Osteoblast (primary cell): ENCODE data around the gene PTPRD. TPM values are rescaled to one million over a fixed set of nuclear protein-coding genes. Genes with fewer than 3 reads are reported as not detected.

Experiments used
- DNase-seq: peaks from one replicate; pipeline ENCODE4 v3.0.0; 2011; ENCODE audit warnings: low spot score, mixed read lengths; ENCODE audit not compliant: insufficient read length; ENCODE audit errors: missing footprints
- H2AFZ ChIP-seq: 2 replicates; pipeline ENCODE4 v1.6.0; 2011; ENCODE audit warnings: mild to moderate bottlenecking, low read length
- H3K27ac ChIP-seq: 2 replicates; pipeline ENCODE4 v1.5.1; 2011; ENCODE audit warnings: mild to moderate bottlenecking, low read depth, low read length, moderate library complexity
- H3K27me3 ChIP-seq: 2 replicates; pipeline ENCODE4 v1.6.0; 2012; ENCODE audit warnings: mild to moderate bottlenecking, control low read depth, inconsistent platforms, low read length, moderate library complexity; ENCODE audit not compliant: insufficient read depth
- H3K36me3 ChIP-seq: 2 replicates; pipeline ENCODE4 v1.5.1; 2011; ENCODE audit warnings: mild to moderate bottlenecking, low read length, control low read depth, moderate library complexity; ENCODE audit not compliant: insufficient read depth
- H3K4me1 ChIP-seq: 2 replicates; pipeline ENCODE4 v1.5.1; 2011; ENCODE audit warnings: mild to moderate bottlenecking, low read length, control low read depth, moderate library complexity; ENCODE audit not compliant: insufficient read depth
- H3K4me2 ChIP-seq: 2 replicates; pipeline ENCODE4 v1.6.0; 2011; ENCODE audit warnings: mild to moderate bottlenecking, low read length; ENCODE audit not compliant: insufficient read depth
- H3K4me3 ChIP-seq: fragments of 200-600 bp; sonication (generic); 3 replicates; pipeline ENCODE4 v1.5.1; 2012; ENCODE audit warnings: mild to moderate bottlenecking, low read length, inconsistent platforms; ENCODE audit not compliant: insufficient read depth
- H3K79me2 ChIP-seq: 2 replicates; pipeline ENCODE4 v1.6.0; 2012; ENCODE audit warnings: mild to moderate bottlenecking, low read length, control low read depth, inconsistent platforms; ENCODE audit not compliant: insufficient read depth
- H3K9me3 ChIP-seq: 2 replicates; pipeline ENCODE4 v1.5.1; 2011; ENCODE audit warnings: low read depth, low read length, control low read depth
- H4K20me1 ChIP-seq: 2 replicates; pipeline ENCODE4 v1.6.0; 2012; ENCODE audit warnings: mild to moderate bottlenecking, low read length, control low read depth; ENCODE audit not compliant: insufficient read depth
- CTCF ChIP-seq: IDR thresholded peaks from 2 replicates; pipeline ENCODE4 v1.5.1; 2011; ENCODE audit warnings: mild to moderate bottlenecking, low read depth, low read length, moderate library complexity; ENCODE audit errors: extremely low read depth
- total RNA-seq: library from RNA; depleted of rRNA; stranded (reverse); fragments of >200 nt; gene quantifications from 2 replicates; pipeline ENCODE4 v1.2.3, GENCODE V29; 2012

PTPRD gene
- total RNA-seq, 1 donor = 23.9 TPM

GRCh38 chr9:9783211-9783610 lies 829.6 kb downstream of the PTPRD start:
- Histone ChIP-seq H3K27ac (no peak overlapping the region), H3K9me3 (peaks cover 3% of the 10 kb centered on the region), H3K27me3 (no peaks in the 10 kb centered on the region), H3K79me2 (no peaks in the 10 kb centered on the region), H4K20me1 (no peaks in the 10 kb centered on the region), H3K36me3 (no peaks in the 10 kb centered on the region), H3K4me3 (no peak overlapping the region), H3K4me1 (no peaks in the 10 kb centered on the region), H2AFZ (no peak overlapping the region), H3K4me2 (no peak overlapping the region)
- no peak for TF ChIP-seq CTCF
- DNase-seq = no peak

GRCh38 chr9:9778293-9778692 lies 834.5 kb downstream of the PTPRD start:
- no peak for TF ChIP-seq CTCF
- Histone ChIP-seq H4K20me1 (no peaks in the 10 kb centered on the region), H3K36me3 (no peaks in the 10 kb centered on the region), H3K27ac (no peak overlapping the region), H2AFZ (no peak overlapping the region), H3K27me3 (no peaks in the 10 kb centered on the region), H3K4me3 (no peak overlapping the region), H3K9me3 (peaks cover 6% of the 10 kb centered on the region), H3K4me2 (no peak overlapping the region), H3K4me1 (no peaks in the 10 kb centered on the region), H3K79me2 (no peaks in the 10 kb centered on the region)
- DNase-seq = no peak

- Histone ChIP-seq H3K4me1 (no peaks in the 10 kb centered on the region), H2AFZ (no peak overlapping the region), H3K27me3 (no peaks in the 10 kb centered on the region), H3K4me3 (no peak overlapping the region), H4K20me1 (no peaks in the 10 kb centered on the region), H3K9me3 (peaks cover 8% of the 10 kb centered on the region), H3K36me3 (no peaks in the 10 kb centered on the region), H3K27ac (no peak overlapping the region), H3K79me2 (no peaks in the 10 kb centered on the region), H3K4me2 (no peak overlapping the region)
- TF ChIP-seq CTCF = no peak
- no peak for DNase-seq
Measured at GRCh38 chr9:9774471-9774870, 838.3 kb downstream of the PTPRD start.

GRCh38 chr9:9771314-9771713 lies 841.5 kb downstream of the PTPRD start:
- Histone ChIP-seq H3K27ac (no peak overlapping the region), H3K4me1 (no peaks in the 10 kb centered on the region), H3K4me3 (no peak overlapping the region), H3K36me3 (no peaks in the 10 kb centered on the region), H2AFZ (no peak overlapping the region), H3K27me3 (no peaks in the 10 kb centered on the region), H3K79me2 (no peaks in the 10 kb centered on the region), H3K4me2 (no peak overlapping the region), H3K9me3 (peaks cover 2% of the 10 kb centered on the region), H4K20me1 (no peaks in the 10 kb centered on the region)
- TF ChIP-seq CTCF = no peak
- no peak for DNase-seq
